Caco-2 (cell line): Measurements from ENCODE around the gene ACAA1. TPM values are rescaled to one million over a fixed set of nuclear protein-coding genes. Genes with fewer than 3 reads are reported as not detected.

Experiments
- BruUV-seq: library from RNA; stranded (reverse); fragments of 400-500 nt; replicated peaks from 2 replicates; lab custom pipeline; 2021; lab: Mats Ljungman, UMichigan
- CTCF ChIA-PET: fragments of 300-600 bp; sonication (Branson Sonifier 250); formaldehyde crosslinking; loops from one replicate; lab custom pipeline; 2022; ENCODE audit warnings: antibody characterized with exemption; lab: Charles Lee
- POLR2A ChIA-PET: fragments of 300-600 bp; sonication (Branson Sonifier 250); formaldehyde crosslinking; loops from one replicate; lab custom pipeline; 2022; ENCODE audit warnings: antibody characterized with exemption; lab: Charles Lee
- DNase-seq, 2 experiments: peaks; one replicate each; pipeline versions ENCODE4 v3.0.0 to v3.0.0-alpha.2; 2020 to 2022
- H3K27me3 ChIP-seq: replicated peaks from 2 replicates; pipeline ENCODE4 v1.6.0; 2011; ENCODE audit warnings: low read length; ENCODE audit not compliant: control insufficient read depth, insufficient read depth
- H3K36me3 ChIP-seq: 2 replicates; pipeline ENCODE4 v1.5.1; 2011; ENCODE audit warnings: low read length; ENCODE audit not compliant: control insufficient read depth, insufficient read depth
- H3K4me1 ChIP-seq: fragments of 250-450 bp; sonication (Bioruptor Pico); 2 replicates; pipeline ENCODE4 v1.5.1; 2020; ENCODE audit warnings: mild to moderate bottlenecking
- H3K4me3 ChIP-seq: 2 replicates; pipeline ENCODE4 v1.5.1; 2011; ENCODE audit warnings: low read depth, mild to moderate bottlenecking, control low read depth, low read length
- H3K9me3 ChIP-seq: fragments of 250-450 bp; sonication (Bioruptor Pico); 2 replicates; pipeline ENCODE4 v1.5.1; 2020; ENCODE audit warnings: mild to moderate bottlenecking, moderate library complexity
- H3K27ac Mint-ChIP-seq: one replicate; pipeline ENCODE4 v1.8.0; 2022; ENCODE audit warnings: mixed read lengths; ENCODE audit not compliant: unreplicated experiment
- H3K27me3 Mint-ChIP-seq: one replicate; pipeline ENCODE4 v1.8.0; 2022; ENCODE audit warnings: mixed read lengths; ENCODE audit not compliant: insufficient read depth, unreplicated experiment
- H3K36me3 Mint-ChIP-seq: one replicate; pipeline ENCODE4 v1.8.0; 2022; ENCODE audit warnings: mild to moderate bottlenecking, mixed read lengths; ENCODE audit not compliant: insufficient read depth, unreplicated experiment
- H3K4me1 Mint-ChIP-seq: one replicate; pipeline ENCODE4 v1.8.0; 2022; ENCODE audit warnings: low read depth, mixed read lengths; ENCODE audit not compliant: unreplicated experiment
- H3K4me3 Mint-ChIP-seq: one replicate; pipeline ENCODE4 v1.8.0; 2022; ENCODE audit warnings: mild to moderate bottlenecking, moderate library complexity, mixed read lengths; ENCODE audit not compliant: unreplicated experiment
- H3K9me3 Mint-ChIP-seq: one replicate; pipeline ENCODE4 v1.8.0; 2022; ENCODE audit warnings: mixed read lengths; ENCODE audit not compliant: unreplicated experiment
- intact Hi-C: fragments of 100-400 bp; cut with micrococcal nuclease; formaldehyde crosslinking; loops from one replicate; pipeline ENCODE4 v1.10.0; 2022; ENCODE audit not compliant: unreplicated experiment
- total RNA-seq: library from RNA; stranded (reverse); gene quantifications from 2 replicates; pipeline ENCODE4 v1.2.3, GENCODE V29; 2022
- TF ChIP-seq, protein P1 (sequence below), 2 experiments: fragments of 200-600 bp in 1 of 2; IDR thresholded peaks; 1 replicate in 1 of 2; 2 replicates in 1 of 2; pipeline versions ENCODE4 v1.5.1 to v1.8.0; 2011 to 2022; ENCODE audit warnings: antibody characterized with exemption in 1 of 2, control low read depth in 1 of 2, inconsistent platforms in 1 of 2, low read depth in 1 of 2, low read length in 1 of 2, mild to moderate bottlenecking in 1 of 2, moderate library complexity in 1 of 2; ENCODE audit not compliant: insufficient read depth in 1 of 2, severe bottlenecking in 1 of 2, unreplicated experiment in 1 of 2

ACAA1 gene
- total RNA-seq, 1 experiment from 2014 or later = 139 TPM

DNA sequence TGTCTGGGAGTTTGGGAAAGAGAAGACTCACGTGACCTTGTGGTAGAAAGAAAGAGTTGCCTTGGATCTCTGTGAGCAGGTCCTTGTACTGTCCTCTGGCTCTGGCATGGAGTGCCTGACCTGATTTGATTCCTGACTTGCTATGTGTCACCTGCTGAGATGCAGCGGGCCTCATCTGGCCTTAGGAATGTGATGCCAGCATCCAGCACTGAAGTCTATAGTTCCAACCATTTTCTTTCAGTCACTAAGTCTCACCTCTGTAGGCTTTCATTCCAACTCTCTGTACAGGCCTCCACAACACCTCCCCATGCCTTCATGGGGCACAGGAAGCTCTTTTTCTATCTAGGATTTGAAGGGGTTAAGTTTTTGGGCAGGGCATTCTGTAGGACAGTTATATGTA, 16.3 kb upstream of the ACAA1 start:
- BruUV-seq = no TSS peak
- H3K4me3 ChIP-seq = no peak overlapping the region
- no peaks in the 10 kb centered on the region for H3K4me1 Mint-ChIP-seq

DNA sequence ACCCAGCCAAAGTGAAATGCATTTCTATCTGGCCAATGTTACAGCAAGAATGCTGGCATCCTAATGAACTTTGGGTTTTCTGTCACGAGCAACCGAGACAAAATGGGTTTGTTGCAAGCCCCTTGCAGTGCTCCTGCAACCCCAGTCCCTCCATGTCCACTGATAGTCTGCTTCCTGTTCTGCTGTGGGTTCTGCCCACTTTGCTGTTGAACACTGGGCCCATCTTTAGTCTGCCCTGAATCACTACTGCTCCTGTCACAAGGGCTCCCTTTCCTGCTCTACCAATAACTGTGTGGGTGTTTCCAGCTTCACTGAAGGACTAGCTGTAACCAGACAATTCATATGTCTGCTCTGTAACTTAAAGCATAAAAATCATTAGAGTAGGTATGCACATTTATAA, 15.7 kb upstream of the ACAA1 start:
- BruUV-seq = no TSS peak
- H3K27me3 ChIP-seq = no peaks in the 10 kb centered on the region
- Mint-ChIP-seq H3K4me1 (no peaks in the 10 kb centered on the region), H3K4me3 (no peak overlapping the region), H3K27me3 (no peaks in the 10 kb centered on the region), H3K36me3 (no peaks in the 10 kb centered on the region), H3K9me3 (no peaks in the 10 kb centered on the region), H3K27ac (no peak overlapping the region)
- intact Hi-C loops = no loop called here
- no peaks in the 10 kb centered on the region for H3K9me3 ChIP-seq
- POLR2A ChIA-PET = interaction anchor here (1.2 kb wide), 1 partner anchor 12 kb away, joined by 3 read pairs; the partner anchor contains the start of gene OXSR1
- no peak for DNase-seq
- CTCF ChIA-PET = no interaction called here
- no peaks in the 10 kb centered on the region for H3K36me3 ChIP-seq
- H3K4me1 ChIP-seq = peaks cover 15% of the 10 kb centered on the region
- TF ChIP-seq, protein P1, sequence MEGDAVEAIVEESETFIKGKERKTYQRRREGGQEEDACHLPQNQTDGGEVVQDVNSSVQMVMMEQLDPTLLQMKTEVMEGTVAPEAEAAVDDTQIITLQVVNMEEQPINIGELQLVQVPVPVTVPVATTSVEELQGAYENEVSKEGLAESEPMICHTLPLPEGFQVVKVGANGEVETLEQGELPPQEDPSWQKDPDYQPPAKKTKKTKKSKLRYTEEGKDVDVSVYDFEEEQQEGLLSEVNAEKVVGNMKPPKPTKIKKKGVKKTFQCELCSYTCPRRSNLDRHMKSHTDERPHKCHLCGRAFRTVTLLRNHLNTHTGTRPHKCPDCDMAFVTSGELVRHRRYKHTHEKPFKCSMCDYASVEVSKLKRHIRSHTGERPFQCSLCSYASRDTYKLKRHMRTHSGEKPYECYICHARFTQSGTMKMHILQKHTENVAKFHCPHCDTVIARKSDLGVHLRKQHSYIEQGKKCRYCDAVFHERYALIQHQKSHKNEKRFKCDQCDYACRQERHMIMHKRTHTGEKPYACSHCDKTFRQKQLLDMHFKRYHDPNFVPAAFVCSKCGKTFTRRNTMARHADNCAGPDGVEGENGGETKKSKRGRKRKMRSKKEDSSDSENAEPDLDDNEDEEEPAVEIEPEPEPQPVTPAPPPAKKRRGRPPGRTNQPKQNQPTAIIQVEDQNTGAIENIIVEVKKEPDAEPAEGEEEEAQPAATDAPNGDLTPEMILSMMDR (IDR thresholded peaks at IDR 0.05; ENCODE audit: insufficient read depth in 1 of 2, low read depth in 1 of 2, low read length in 1 of 2, severe bottlenecking in 1 of 2, unreplicated experiment in 1 of 2) = no peak
- H3K4me3 ChIP-seq = no peak overlapping the region

More for the DNA sequence above, 16.3 kb upstream of the ACAA1 start:
- H3K27ac Mint-ChIP-seq = no peak overlapping the region
- Histone ChIP-seq H3K27me3 (no peaks in the 10 kb centered on the region), H3K9me3 (no peaks in the 10 kb centered on the region), H3K36me3 (no peaks in the 10 kb centered on the region), H3K4me1 (peaks cover 15% of the 10 kb centered on the region)
- H3K4me3 Mint-ChIP-seq = no peak overlapping the region
- CTCF ChIA-PET = no interaction called here
- intact Hi-C loops = no loop called here
- H3K36me3 Mint-ChIP-seq = no peaks in the 10 kb centered on the region
- POLR2A ChIA-PET = interaction anchor here (1.2 kb wide), 1 partner anchor 12 kb away, joined by 3 read pairs; the partner anchor contains the start of gene OXSR1
- no peaks in the 10 kb centered on the region for H3K9me3 Mint-ChIP-seq
- DNase-seq = no peak
- TF ChIP-seq, protein P1 (IDR thresholded peaks at IDR 0.05; ENCODE audit: insufficient read depth in 1 of 2, low read depth in 1 of 2, low read length in 1 of 2, severe bottlenecking in 1 of 2, unreplicated experiment in 1 of 2) = no peak
- H3K27me3 Mint-ChIP-seq = no peaks in the 10 kb centered on the region

- peaks cover 15% of the 10 kb centered on the region for H3K4me1 ChIP-seq
- peaks cover 4% of the 10 kb centered on the region; the same call in 1 of the 2 replicates for H3K9me3 ChIP-seq
- POLR2A ChIA-PET = no interaction called here
- no peak overlapping the region for H3K4me3 ChIP-seq
- Mint-ChIP-seq H3K27me3 (no peaks in the 10 kb centered on the region), H3K4me1 (no peaks in the 10 kb centered on the region), H3K4me3 (no peak overlapping the region), H3K9me3 (peaks cover 7% of the 10 kb centered on the region), H3K36me3 (no peaks in the 10 kb centered on the region), H3K27ac (no peak overlapping the region)
- no peak for DNase-seq
- TF ChIP-seq, protein P1 (IDR thresholded peaks at IDR 0.05; ENCODE audit: insufficient read depth in 1 of 2, low read depth in 1 of 2, low read length in 1 of 2, severe bottlenecking in 1 of 2, unreplicated experiment in 1 of 2) = no peak
- CTCF ChIA-PET = no interaction called here
- H3K27me3 ChIP-seq = no peaks in the 10 kb centered on the region
- H3K36me3 ChIP-seq = no peaks in the 10 kb centered on the region
- intact Hi-C loops = no loop called here
- no TSS peak for BruUV-seq
Observed at GRCh38 chr3:38151667-38152265, 14.8 kb upstream of the ACAA1 start.
